Activated CD4-positive, alpha-beta T cell treated with anti-CD3 and anti-CD28 coated beads, Interleukin-2, Interleukin-6, amounts not matched to agents 100 ng/mL and 50 ng/mL, durations not matched to agents 16 hours and 8 hours (primary cell): ENCODE results near the gene GAREM1.

Source experiments
- DNase-seq: peaks from one replicate; pipeline ENCODE4 v3.0.0-alpha.2; 2020

GAREM1 gene

GRCh38 chr18:32422978-32423740 is 47.5 kb downstream of the GAREM1 start:
- no peak for DNase-seq

- DNase-seq, result no peak
These were observed 48.5 kb downstream of the GAREM1 start for GRCh38 chr18:32422201-32422600.

GRCh38 chr18:32420084-32420750 is 50.5 kb downstream of the GAREM1 start:
- no peak for DNase-seq

- no peak for DNase-seq
These were observed 52.5 kb downstream of the GAREM1 start for GRCh38 chr18:32418148-32418547.

GRCh38 chr18:32405588-32405987 is 65.1 kb downstream of the GAREM1 start:
- no peak for DNase-seq

- no peak for DNase-seq
These were observed 69.1 kb downstream of the GAREM1 start for GRCh38 chr18:32401621-32402020.

GRCh38 chr18:32393407-32393806 is 77.3 kb downstream of the GAREM1 start:
- DNase-seq, result no peak

- no peak for DNase-seq
These were observed 79.6 kb downstream of the GAREM1 start for GRCh38 chr18:32391126-32391525.

GRCh38 chr18:32389858-32390257 is 80.8 kb downstream of the GAREM1 start:
- DNase-seq, result no peak

- DNase-seq, result no peak
These were observed 81.5 kb downstream of the GAREM1 start for GRCh38 chr18:32389191-32389590.

- DNase-seq, result no peak
These were observed 84.2 kb downstream of the GAREM1 start for GRCh38 chr18:32386471-32386870.

GRCh38 chr18:32383050-32383819 is 87.4 kb downstream of the GAREM1 start:
- no peak for DNase-seq

GRCh38 chr18:32381761-32382160 is 88.9 kb downstream of the GAREM1 start:
- DNase-seq, result no peak

GRCh38 chr18:32380559-32380958 is 90.1 kb downstream of the GAREM1 start:
- DNase-seq, result no peak

- no peak for DNase-seq
These were observed 90.8 kb downstream of the GAREM1 start for GRCh38 chr18:32379891-32380290.

GRCh38 chr18:32378705-32379104 is 92.0 kb downstream of the GAREM1 start:
- no peak for DNase-seq

- DNase-seq, result no peak
These were observed 96.7 kb downstream of the GAREM1 start for GRCh38 chr18:32373995-32374394.

- DNase-seq, result no peak
These were observed 97.2 kb downstream of the GAREM1 start for GRCh38 chr18:32373505-32373904.

GRCh38 chr18:32372381-32373061 is 98.2 kb downstream of the GAREM1 start:
- DNase-seq, result no peak

GRCh38 chr18:32372047-32372380 is 98.7 kb downstream of the GAREM1 start:
- no peak for DNase-seq

GRCh38 chr18:32371384-32371783 is 99.3 kb downstream of the GAREM1 start:
- DNase-seq, result no peak

- DNase-seq, result no peak
These were observed 101.7 kb downstream of the GAREM1 start for GRCh38 chr18:32368991-32369390.

- DNase-seq, result no peak
These were observed 102.5 kb downstream of the GAREM1 start for GRCh38 chr18:32368170-32368569.
